Subcutaneous abdominal adipose tissue (tissue), 5 donors: Measurements from ENCODE around the gene STARD5.
A peak's percentile ranks its signal among the peaks of the same experiment; 100 is the strongest.

ENCODE experiments used
- H3K27ac ChIP-seq: one replicate; pipeline ENCODE4 v1.7.0; 2013; ENCODE audit warnings: low read depth, mild to moderate bottlenecking, inconsistent platforms, low read length, moderate library complexity
- H3K27me3 ChIP-seq, 5 donors: one replicate each; pipeline ENCODE4 v1.7.0; 2013; ENCODE audit warnings: low read length in 5 of 5, inconsistent platforms in 1 of 5; ENCODE audit not compliant: control insufficient read depth in 5 of 5, insufficient read depth in 4 of 5
- H3K36me3 ChIP-seq, 5 donors: one replicate each; pipeline ENCODE4 v1.7.0; 2013; ENCODE audit warnings: low read length in 5 of 5; ENCODE audit not compliant: control insufficient read depth in 5 of 5, insufficient read depth in 5 of 5
- H3K4me1 ChIP-seq, 5 donors: one replicate each; pipeline ENCODE4 v1.7.0; 2013; ENCODE audit warnings: low read length in 5 of 5, mild to moderate bottlenecking in 3 of 5, moderate library complexity in 1 of 5; ENCODE audit not compliant: control insufficient read depth in 5 of 5, insufficient read depth in 5 of 5
- H3K4me3 ChIP-seq, 5 donors: one replicate each; pipeline ENCODE4 v1.7.0; 2013; ENCODE audit warnings: low read length in 5 of 5, low read depth in 1 of 5
- H3K9ac ChIP-seq, 5 donors: one replicate each; pipeline ENCODE4 v1.7.0; 2013; ENCODE audit warnings: low read length in 5 of 5, mild to moderate bottlenecking in 4 of 5, moderate library complexity in 3 of 5
- H3K9me3 ChIP-seq, 5 donors: one replicate each; pipeline ENCODE4 v1.7.0; 2013; ENCODE audit warnings: low read length in 5 of 5; ENCODE audit not compliant: control insufficient read depth in 5 of 5
- donor health status: healthy.
- donor health status: healthy.
- donor health status: healthy.
- donor health status: healthy.
- donor health status: healthy.

Gene STARD5

DNA sequence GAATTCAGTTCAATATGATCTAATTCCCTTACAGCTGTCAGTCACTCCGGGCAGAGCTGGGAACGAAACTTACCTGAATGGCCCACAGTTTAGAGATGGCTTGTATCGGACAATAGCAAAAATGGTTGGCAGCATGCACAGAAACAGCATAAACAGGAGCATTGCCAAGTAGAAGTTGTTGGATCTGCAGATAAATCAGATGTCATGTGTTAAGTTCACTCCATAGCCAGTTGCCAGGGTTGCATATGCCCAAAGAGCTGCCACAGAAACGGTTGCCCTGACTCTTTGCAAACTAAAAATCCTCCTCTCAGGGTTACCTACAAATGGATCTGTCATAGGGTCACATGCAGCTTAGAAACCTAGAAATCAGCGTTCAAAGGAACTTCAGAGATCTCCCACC, 15.4 kb upstream of the STARD5 start:
- H3K9ac ChIP-seq, result no peak overlapping the region

DNA sequence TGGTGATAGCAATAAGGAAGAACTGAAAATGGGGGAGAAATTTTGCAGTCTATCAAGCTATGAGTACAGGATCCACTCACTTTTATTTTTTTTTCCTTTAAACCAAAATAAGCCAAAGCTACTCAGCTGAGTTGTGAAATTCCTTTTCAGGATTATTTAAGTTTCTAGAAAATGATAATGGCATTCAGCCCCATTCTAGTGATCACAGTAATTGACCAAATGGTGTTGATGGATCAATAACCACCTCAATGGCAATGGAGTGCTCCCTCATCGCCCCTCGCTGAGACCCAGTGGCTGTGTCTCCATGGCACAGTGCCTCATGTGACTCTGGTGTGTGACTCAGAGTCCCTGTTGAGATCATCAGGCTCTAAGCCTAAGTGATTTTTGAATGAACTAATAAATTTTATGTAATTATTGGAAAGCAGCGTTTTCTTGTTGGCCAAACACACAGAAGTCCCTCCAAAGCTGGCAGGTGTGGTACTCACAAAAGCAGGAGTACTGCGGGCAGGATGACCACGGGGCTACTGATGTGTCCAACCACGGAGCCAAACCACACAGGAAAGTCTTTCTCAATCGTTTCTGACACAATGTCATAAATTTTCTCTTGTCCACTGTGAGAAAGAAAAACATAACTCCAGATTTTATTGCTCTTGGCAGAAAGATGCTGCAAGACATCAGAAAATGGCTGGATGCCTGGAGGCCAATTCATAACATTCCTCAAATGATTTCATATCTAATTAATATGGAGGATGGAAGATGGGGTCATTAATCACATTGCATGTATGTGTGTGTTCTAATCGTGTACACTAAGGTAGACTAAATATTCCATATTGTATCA, 14.4 kb upstream of the STARD5 start:
- no peaks in the 10 kb centered on the region for H3K36me3 ChIP-seq
- no peaks in the 10 kb centered on the region for H3K9me3 ChIP-seq
- H3K9ac ChIP-seq, result no peak overlapping the region
- peak overlapping the region in 2 of 5 donors; percentile 4 to 11 for H3K4me3 ChIP-seq
- H3K4me1 ChIP-seq, result peaks cover 7 to 26% (median 21%) of the 10 kb centered on the region in 5 donors
- H3K27me3 ChIP-seq, result peaks cover 0 to 6% (median 0%) of the 10 kb centered on the region in 5 donors
- peak overlapping the region; percentile 43 for H3K27ac ChIP-seq

More for the DNA sequence above, 15.4 kb upstream of the STARD5 start:
- H3K4me3 ChIP-seq, result no peak overlapping the region
- H3K4me1 ChIP-seq, result peaks cover 7 to 26% (median 21%) of the 10 kb centered on the region in 5 donors
- H3K9me3 ChIP-seq, result no peaks in the 10 kb centered on the region
- H3K36me3 ChIP-seq, result no peaks in the 10 kb centered on the region
- no peak overlapping the region for H3K27ac ChIP-seq
- H3K27me3 ChIP-seq, result peaks cover 0 to 6% (median 0%) of the 10 kb centered on the region in 5 donors

DNA sequence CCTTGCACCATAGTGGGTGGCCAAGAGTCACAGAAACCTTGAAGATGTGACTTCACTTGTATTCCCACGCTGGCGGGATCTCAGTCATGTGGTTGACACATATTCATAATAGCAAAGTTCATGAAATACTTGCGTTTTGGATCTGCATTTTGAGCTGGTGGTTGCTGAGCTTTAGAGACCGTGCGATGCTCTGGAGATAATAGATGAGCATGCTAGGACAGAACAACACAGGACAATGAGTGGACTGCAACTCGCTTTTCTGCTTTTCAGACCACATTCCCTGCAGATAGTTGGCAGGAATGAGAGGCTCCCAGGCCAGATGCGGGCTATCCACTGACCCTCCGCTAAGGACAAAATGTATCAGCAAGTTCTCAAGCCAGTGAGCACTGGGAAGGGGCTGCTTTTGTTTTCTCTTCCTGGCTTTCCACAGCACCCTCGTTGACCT, 13.8 kb upstream of the STARD5 start:
- Histone ChIP-seq H3K27ac (peak overlapping the region; percentile 43), H3K4me3 (peak overlapping the region in 3 of 5 donors; percentile 4 to 13 (median 11)), H3K4me1 (peaks cover 7 to 26% (median 21%) of the 10 kb centered on the region in 5 donors), H3K9me3 (no peaks in the 10 kb centered on the region), H3K36me3 (no peaks in the 10 kb centered on the region), H3K9ac (no peak overlapping the region), H3K27me3 (peaks cover 0 to 5% (median 0%) of the 10 kb centered on the region in 5 donors)

DNA sequence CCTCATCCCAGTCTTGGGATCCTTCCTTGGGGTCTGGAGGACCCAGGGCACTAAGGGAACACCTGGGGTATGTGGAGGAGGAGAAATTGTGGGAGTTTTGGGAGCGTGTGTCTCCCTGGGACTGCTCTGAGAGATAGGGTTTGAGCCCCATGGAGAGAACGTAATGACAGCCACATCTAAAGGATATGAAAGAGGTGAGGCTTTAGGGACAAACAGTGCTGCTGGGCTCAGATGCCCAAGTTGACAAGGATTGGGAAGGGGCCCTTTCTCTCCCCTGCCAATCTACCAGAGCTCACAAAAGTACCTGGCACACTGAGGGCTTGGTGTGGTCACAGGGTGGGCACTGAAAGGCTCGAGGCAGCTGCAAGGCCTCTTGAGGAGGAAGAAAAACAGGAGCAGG, 13.3 kb upstream of the STARD5 start:
- no peaks in the 10 kb centered on the region for H3K9me3 ChIP-seq
- no peak overlapping the region for H3K9ac ChIP-seq
- H3K27ac ChIP-seq, result peak overlapping the region; percentile 43
- H3K36me3 ChIP-seq, result no peaks in the 10 kb centered on the region
- peaks cover 0 to 3% (median 0%) of the 10 kb centered on the region in 5 donors for H3K27me3 ChIP-seq
- peaks cover 7 to 26% (median 21%) of the 10 kb centered on the region in 5 donors for H3K4me1 ChIP-seq
- no peak overlapping the region for H3K4me3 ChIP-seq

DNA sequence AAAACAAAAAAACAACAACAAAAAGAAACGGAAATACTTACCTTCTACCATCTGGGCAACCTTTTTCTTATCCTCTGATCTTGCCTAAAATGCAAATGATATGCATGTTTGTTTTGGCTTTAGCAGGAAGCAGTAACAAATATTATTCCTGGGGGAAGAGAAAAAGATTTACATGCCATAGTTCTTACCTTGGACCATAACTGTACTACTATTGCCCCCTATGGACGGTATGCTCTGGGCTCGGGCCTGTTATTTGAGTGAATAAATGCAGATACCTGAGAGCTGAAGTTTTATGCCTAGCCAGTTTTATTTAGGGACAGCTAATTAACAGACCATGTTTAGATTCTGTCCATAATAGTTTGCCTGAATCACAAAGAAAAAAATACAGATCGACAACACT, 12.6 kb upstream of the STARD5 start:
- Histone ChIP-seq H3K27me3 (peaks cover 0 to 5% (median 0%) of the 10 kb centered on the region in 5 donors), H3K9me3 (no peaks in the 10 kb centered on the region)

DNA sequence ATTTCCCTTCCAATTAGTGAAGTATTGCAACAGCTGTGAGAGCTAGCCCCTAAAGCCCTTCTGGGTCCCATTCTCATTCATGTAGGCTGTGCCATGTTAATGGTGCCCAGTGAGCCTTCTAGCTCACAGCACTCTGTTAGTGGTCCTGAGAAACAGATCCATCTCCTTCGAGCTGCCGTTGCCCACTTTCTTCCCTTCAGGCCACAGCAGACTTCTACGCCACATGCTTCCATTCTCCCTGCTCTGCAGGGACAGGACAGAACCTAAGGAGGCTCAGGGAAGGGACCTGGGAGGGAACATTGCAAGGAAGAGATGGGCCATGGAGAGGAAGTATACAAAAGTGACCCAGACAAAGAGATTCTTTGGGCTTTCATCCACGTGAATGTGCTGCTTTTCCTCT, 11.7 kb upstream of the STARD5 start:
- Histone ChIP-seq H3K27ac (no peak overlapping the region), H3K9ac (no peak overlapping the region), H3K36me3 (no peaks in the 10 kb centered on the region), H3K4me3 (no peak overlapping the region), H3K4me1 (peaks cover 7 to 26% (median 21%) of the 10 kb centered on the region in 5 donors), H3K9me3 (no peaks in the 10 kb centered on the region), H3K27me3 (peaks cover 0 to 5% (median 0%) of the 10 kb centered on the region in 5 donors)

More for the DNA sequence above, 12.6 kb upstream of the STARD5 start:
- Histone ChIP-seq H3K9ac (no peak overlapping the region), H3K36me3 (no peaks in the 10 kb centered on the region), H3K4me1 (peaks cover 7 to 26% (median 21%) of the 10 kb centered on the region in 5 donors), H3K27ac (no peak overlapping the region), H3K4me3 (no peak overlapping the region)

DNA sequence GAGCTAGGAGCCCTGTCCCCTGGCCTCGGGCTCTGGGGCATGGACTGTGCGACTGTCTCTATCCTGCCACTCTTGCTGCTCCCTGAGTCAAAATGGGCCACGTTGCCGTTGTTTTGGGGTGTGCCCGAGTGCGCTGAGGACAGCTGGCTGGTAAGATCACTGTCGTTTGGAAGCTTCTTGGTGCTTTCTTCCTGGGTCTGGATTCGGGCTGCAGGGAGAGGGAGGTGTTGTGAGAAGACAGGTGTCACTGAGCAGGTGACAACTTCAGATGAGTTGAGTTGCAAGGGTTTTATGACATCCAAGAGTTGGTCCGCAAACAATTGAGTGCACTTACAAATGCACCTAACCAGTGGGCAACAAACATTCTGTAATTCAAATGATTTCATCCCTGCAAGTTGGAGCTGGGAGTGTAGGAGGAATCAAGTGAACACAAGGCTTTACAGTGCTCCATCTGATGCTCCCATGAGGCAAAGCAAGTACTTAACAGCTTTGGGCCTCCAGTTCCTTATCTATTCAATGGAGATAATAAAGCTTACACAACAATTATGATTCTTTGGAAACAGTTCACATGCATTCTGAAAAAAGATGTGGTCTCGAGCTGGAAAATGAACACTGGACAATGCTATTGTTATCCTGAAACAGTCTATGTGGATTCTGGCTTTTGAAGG, 11.0 kb upstream of the STARD5 start:
- Histone ChIP-seq H3K9me3 (no peaks in the 10 kb centered on the region), H3K27ac (no peak overlapping the region), H3K4me1 (peaks cover 7 to 26% (median 21%) of the 10 kb centered on the region in 5 donors), H3K4me3 (no peak overlapping the region), H3K36me3 (no peaks in the 10 kb centered on the region), H3K9ac (no peak overlapping the region), H3K27me3 (peaks cover 0 to 5% (median 0%) of the 10 kb centered on the region in 5 donors)

DNA sequence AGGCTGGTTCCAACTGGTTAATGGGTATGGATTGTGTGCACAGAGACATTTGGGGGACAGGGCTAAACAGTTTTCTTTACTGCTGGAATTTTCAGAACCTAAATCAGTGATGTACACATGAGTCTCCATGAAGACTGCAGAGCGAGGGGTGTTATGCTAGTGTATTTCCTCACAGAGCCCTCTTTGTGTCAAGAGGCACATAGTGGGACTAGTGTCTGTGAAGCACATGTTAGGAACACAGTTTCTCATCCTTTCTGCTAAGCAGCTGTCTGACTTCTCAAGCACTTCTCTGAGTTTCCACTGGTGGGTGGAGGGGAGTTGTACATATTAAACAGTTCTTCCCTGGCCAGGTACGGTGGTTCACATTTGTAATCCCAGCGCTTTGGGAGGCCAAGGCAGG, 9.4 kb upstream of the STARD5 start:
- H3K36me3 ChIP-seq, result no peaks in the 10 kb centered on the region
- H3K27me3 ChIP-seq, result peaks cover 0 to 5% (median 0%) of the 10 kb centered on the region in 5 donors
- no peaks in the 10 kb centered on the region for H3K9me3 ChIP-seq
- H3K4me3 ChIP-seq, result no peak overlapping the region
- H3K4me1 ChIP-seq, result peaks cover 5 to 15% (median 14%) of the 10 kb centered on the region in 5 donors
- no peak overlapping the region for H3K9ac ChIP-seq
- H3K27ac ChIP-seq, result no peak overlapping the region

DNA sequence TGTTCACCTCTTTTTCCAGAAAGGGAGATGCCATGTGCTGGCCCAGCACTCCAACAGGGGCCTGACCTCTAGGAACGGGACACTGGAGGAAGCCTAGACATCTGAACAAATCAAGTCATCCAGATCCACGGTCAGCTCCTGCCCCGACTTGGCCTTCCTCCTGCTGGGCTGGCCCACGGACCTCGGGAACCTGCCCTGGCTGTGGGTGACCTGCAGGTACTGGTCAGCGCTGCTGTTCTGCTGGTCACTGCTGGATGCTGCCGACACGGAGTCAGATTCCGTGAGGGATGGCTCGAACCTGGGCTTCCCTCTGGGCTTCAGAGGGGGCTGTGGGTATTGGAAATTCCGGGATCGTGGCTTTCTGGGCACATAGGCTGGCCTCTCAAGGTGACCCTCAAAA, 8.4 kb upstream of the STARD5 start:
- H3K27ac ChIP-seq, result no peak overlapping the region
- peaks cover 0 to 5% (median 0%) of the 10 kb centered on the region in 5 donors for H3K27me3 ChIP-seq
- no peaks in the 10 kb centered on the region for H3K36me3 ChIP-seq
- H3K9ac ChIP-seq, result no peak overlapping the region
- no peak overlapping the region for H3K4me3 ChIP-seq
- peaks cover 0 to 4% (median 3%) of the 10 kb centered on the region in 5 donors for H3K4me1 ChIP-seq
- H3K9me3 ChIP-seq, result no peaks in the 10 kb centered on the region

DNA sequence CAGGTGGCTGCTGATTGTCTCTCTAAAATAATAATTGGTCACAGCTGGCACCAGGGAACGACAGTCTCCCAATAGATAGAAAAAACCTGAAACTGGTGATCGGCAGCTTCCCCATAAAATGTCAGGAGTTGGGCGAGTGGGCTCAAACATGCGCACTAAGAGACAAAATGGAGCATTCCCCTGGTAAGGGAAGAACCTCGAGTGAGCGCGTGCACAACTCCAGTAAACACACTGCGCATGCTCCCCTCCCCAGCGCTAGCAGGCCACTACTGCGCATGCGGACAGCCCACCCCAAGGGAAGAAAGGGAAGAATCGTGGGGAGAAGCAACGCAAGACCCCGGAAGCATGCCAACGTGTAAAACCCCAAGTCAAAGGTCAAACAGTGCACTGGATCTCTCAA, 7.7 kb upstream of the STARD5 start:
- H3K27me3 ChIP-seq, result peaks cover 0 to 5% (median 0%) of the 10 kb centered on the region in 5 donors

More for the DNA sequence above, 7.7 kb upstream of the STARD5 start:
- no peak overlapping the region for H3K4me3 ChIP-seq
- H3K9me3 ChIP-seq, result no peaks in the 10 kb centered on the region
- H3K27ac ChIP-seq, result no peak overlapping the region
- no peaks in the 10 kb centered on the region for H3K36me3 ChIP-seq
- H3K4me1 ChIP-seq, result no peaks in the 10 kb centered on the region
- no peak overlapping the region for H3K9ac ChIP-seq
